Keratinocyte (primary cell): ENCODE data around the gene PGM1. TPM values are rescaled to one million over a fixed set of nuclear protein-coding genes. Genes with fewer than 3 reads are reported as not detected.

Experiments
- DNase-seq: peaks from one replicate; pipeline ENCODE4 v3.0.0-alpha.2; 2011; ENCODE audit warnings: low read depth, missing footprints, low spot score
- FAIRE-seq: peaks from 2 replicates; lab custom pipeline; 2011; peaks lifted over from hg19 to GRCh38; lab: Jason Lieb, UNC
- H2AFZ ChIP-seq: 2 replicates; pipeline ENCODE4 v1.6.0; 2012; ENCODE audit warnings: low read length, control low read depth, inconsistent platforms; ENCODE audit not compliant: control insufficient read depth
- H3K27ac ChIP-seq: 2 replicates; pipeline ENCODE4 v1.5.1; 2011; ENCODE audit warnings: low read length; ENCODE audit not compliant: control insufficient read depth, insufficient read depth
- H3K27me3 ChIP-seq: 3 replicates; pipeline ENCODE4 v1.6.0; 2011; ENCODE audit warnings: low read length; ENCODE audit not compliant: control insufficient read depth, insufficient read depth; ENCODE audit errors: extremely low read depth
- H3K36me3 ChIP-seq, 2 experiments: 2 replicates in 1 of 2; 3 replicates in 1 of 2; pipeline ENCODE4 v1.5.1; 2011; ENCODE audit warnings: low read length in 2 of 2, mild to moderate bottlenecking in 1 of 2; ENCODE audit not compliant: control insufficient read depth in 2 of 2, insufficient read depth in 2 of 2; ENCODE audit errors: extremely low read depth in 1 of 2
- H3K4me1 ChIP-seq: 3 replicates; pipeline ENCODE4 v1.5.1; 2011; ENCODE audit warnings: low read length; ENCODE audit not compliant: control insufficient read depth, insufficient read depth; ENCODE audit errors: extremely low read depth
- H3K4me2 ChIP-seq: 3 replicates; pipeline ENCODE4 v1.6.0; 2011; ENCODE audit warnings: low read depth, low read length; ENCODE audit not compliant: control insufficient read depth, insufficient read depth; ENCODE audit errors: extremely low read depth
- H3K4me3 ChIP-seq, 3 experiments: fragments of 200-600 bp in 1 of 3; sonication (generic) in 1 of 3; 2 replicates in 2 of 3; 3 replicates in 1 of 3; pipeline ENCODE4 v1.5.1; 2011 to 2016; ENCODE audit warnings: low read length in 3 of 3, mild to moderate bottlenecking in 3 of 3, control low read depth in 2 of 3, inconsistent platforms in 1 of 3, low read depth in 1 of 3, mixed read lengths in 1 of 3, mixed run types in 1 of 3, moderate library complexity in 1 of 3; ENCODE audit not compliant: control insufficient read depth in 2 of 3, insufficient read depth in 2 of 3; ENCODE audit errors: extremely low read depth in 1 of 3
- H3K79me2 ChIP-seq: 2 replicates; pipeline ENCODE4 v1.6.0; 2012; ENCODE audit warnings: low read length; ENCODE audit not compliant: control insufficient read depth, insufficient read depth
- H3K9ac ChIP-seq: 3 replicates; pipeline ENCODE4 v1.6.0; 2011; ENCODE audit warnings: low read length; ENCODE audit not compliant: control insufficient read depth, insufficient read depth; ENCODE audit errors: extremely low read depth
- H3K9me1 ChIP-seq: 3 replicates; pipeline ENCODE4 v1.6.0; 2011; ENCODE audit warnings: low read length; ENCODE audit not compliant: control insufficient read depth, insufficient read depth; ENCODE audit errors: extremely low read depth
- H3K9me3 ChIP-seq: 2 replicates; pipeline ENCODE4 v1.5.1; 2012; ENCODE audit warnings: low read depth, low read length; ENCODE audit not compliant: control insufficient read depth
- H4K20me1 ChIP-seq: 3 replicates; pipeline ENCODE4 v1.6.0; 2011; ENCODE audit warnings: low read length; ENCODE audit not compliant: control insufficient read depth, insufficient read depth; ENCODE audit errors: extremely low read depth
- EZH2 ChIP-seq: IDR thresholded peaks from one replicate; pipeline ENCODE4 v1.6.1; 2012; ENCODE audit warnings: inconsistent platforms, mild to moderate bottlenecking, low read length, moderate library complexity
- dilution Hi-C: fragments of 300-500 bp; cut with MboI; formaldehyde crosslinking; loops from one replicate; pipeline ENCODE4 v1.7.0; 2020; ENCODE audit warnings: low sequenced_read_pairs; ENCODE audit not compliant: extremely low pct_ligation_motif_present
- polyA plus RNA-seq, 5 experiments: library from polyadenylated mRNA; depleted of rRNA in 3 of 5; stranded (reverse) in 3 of 5; stranded (forward) in 1 of 5; unstranded in 1 of 5; fragments of >200 nt; gene quantifications; 1 replicate in 1 of 5; 2 replicates in 3 of 5; 3 replicates in 1 of 5; pipeline versions ENCODE4 v1.2.1 to v1.2.3, GENCODE V29; 2011 to 2012; ENCODE audit warnings: missing spikeins in 2 of 5, low read depth in 1 of 5, low replicate concordance in 1 of 5
- TF ChIP-seq, protein P1 (sequence below), 3 experiments: IDR thresholded peaks in 1 of 3; conservative IDR thresholded peaks in 1 of 3; optimal IDR thresholded peaks in 1 of 3; 2 replicates in 2 of 3; 3 replicates in 1 of 3; pipeline versions ENCODE3 to v1.5.1; 2011; ENCODE audit warnings: low read length in 3 of 3, mild to moderate bottlenecking in 3 of 3, moderate library complexity in 2 of 3, control low read depth in 1 of 3, inconsistent platforms in 1 of 3; ENCODE audit not compliant: insufficient read depth in 2 of 3; ENCODE audit errors: extremely low read depth in 1 of 3

PGM1 gene
- polyA plus RNA-seq, 1 donor (not counting 4 experiments of a cell fraction or from before 2014, with no cell fraction given): 38.9 TPM

DNA sequence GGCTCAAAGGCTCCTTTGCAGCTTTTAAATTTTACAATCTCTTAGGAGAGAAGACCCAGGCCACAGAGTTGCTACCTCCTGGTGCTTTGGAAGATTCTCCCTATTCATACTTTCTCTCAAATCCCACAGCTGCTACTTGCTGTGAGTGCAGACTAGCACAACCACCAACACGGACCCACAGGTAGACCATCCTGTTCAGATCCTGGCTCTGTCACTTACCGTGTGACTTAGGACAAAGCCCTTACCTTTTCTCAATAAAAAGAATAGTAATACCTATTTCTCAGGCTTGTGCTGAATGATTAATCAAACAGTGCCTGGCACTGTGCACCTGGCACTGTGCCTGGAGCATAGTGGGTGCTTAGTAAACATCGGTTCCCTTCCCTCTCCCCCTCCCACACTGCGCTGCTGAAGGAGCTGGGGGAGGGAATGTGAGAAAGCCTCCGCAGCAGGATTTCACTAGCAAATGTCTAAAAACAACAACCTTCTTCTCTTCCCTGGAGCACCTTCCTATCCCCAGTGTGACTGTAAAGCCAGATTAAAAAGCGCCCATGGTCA is 81.7 kb downstream of the PGM1 start:
- DNase-seq (no peak), FAIRE-seq (peak; percentile 34)
- Histone ChIP-seq H3K79me2 (no peaks in the 10 kb centered on the region), H3K9me3 (peaks cover 6% of the 10 kb centered on the region), H4K20me1 (no peaks in the 10 kb centered on the region), H3K4me3 (no peak overlapping the region), H3K9ac (no peak overlapping the region), H3K4me2 (no peak overlapping the region), H3K4me1 (peaks cover 6% of the 10 kb centered on the region), H2AFZ (no peak overlapping the region), H3K9me1 (no peaks in the 10 kb centered on the region), H3K27me3 (no peaks in the 10 kb centered on the region), H3K27ac (no peak overlapping the region), H3K36me3 (no peaks in the 10 kb centered on the region)
- dilution Hi-C loops: no loop called here
- no peak for TF ChIP-seq EZH2
- TF ChIP-seq, protein P1, sequence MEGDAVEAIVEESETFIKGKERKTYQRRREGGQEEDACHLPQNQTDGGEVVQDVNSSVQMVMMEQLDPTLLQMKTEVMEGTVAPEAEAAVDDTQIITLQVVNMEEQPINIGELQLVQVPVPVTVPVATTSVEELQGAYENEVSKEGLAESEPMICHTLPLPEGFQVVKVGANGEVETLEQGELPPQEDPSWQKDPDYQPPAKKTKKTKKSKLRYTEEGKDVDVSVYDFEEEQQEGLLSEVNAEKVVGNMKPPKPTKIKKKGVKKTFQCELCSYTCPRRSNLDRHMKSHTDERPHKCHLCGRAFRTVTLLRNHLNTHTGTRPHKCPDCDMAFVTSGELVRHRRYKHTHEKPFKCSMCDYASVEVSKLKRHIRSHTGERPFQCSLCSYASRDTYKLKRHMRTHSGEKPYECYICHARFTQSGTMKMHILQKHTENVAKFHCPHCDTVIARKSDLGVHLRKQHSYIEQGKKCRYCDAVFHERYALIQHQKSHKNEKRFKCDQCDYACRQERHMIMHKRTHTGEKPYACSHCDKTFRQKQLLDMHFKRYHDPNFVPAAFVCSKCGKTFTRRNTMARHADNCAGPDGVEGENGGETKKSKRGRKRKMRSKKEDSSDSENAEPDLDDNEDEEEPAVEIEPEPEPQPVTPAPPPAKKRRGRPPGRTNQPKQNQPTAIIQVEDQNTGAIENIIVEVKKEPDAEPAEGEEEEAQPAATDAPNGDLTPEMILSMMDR (optimal IDR thresholded peaks at IDR 0.05 in 1 of 3, IDR thresholded peaks at IDR 0.05 in 1 of 3, conservative IDR thresholded peaks at IDR 0.05 in 1 of 3; ENCODE audit: extremely low read depth in 1 of 3, insufficient read depth in 2 of 3, low read length in 3 of 3): no peak

DNA sequence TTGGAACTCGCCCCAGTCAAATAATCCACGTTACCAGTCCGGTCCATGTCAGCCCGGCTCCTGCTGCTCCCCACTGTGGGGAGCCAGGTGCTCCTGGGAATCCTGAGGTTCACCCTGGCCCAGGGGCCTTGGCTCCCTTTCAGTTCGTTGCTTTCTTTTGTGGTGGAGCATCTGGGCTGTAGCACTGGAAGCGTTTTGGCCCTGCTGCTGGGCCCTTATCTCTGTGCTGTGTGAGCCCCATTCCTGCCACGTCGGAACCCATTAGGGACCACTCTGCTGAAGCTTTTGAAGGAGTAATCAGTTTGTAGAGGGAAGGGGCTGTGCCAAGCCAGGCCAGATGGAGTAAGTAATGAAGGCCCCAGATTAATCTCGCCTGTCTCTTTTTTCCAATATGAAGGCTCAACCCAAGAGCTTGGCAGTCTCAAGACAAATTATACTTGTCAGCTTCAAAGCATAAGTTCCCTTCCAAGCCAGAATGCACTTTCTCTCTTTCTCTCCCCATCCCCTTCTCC is 82.3 kb downstream of the PGM1 start:
- Histone ChIP-seq H3K9ac (no peak overlapping the region), H3K27me3 (no peaks in the 10 kb centered on the region), H3K27ac (no peak overlapping the region), H3K9me3 (peaks cover 6% of the 10 kb centered on the region), H3K36me3 (no peaks in the 10 kb centered on the region), H3K79me2 (no peaks in the 10 kb centered on the region), H3K9me1 (no peaks in the 10 kb centered on the region), H2AFZ (no peak overlapping the region), H3K4me1 (peaks cover 4% of the 10 kb centered on the region), H3K4me3 (no peak overlapping the region), H3K4me2 (no peak overlapping the region), H4K20me1 (no peaks in the 10 kb centered on the region)
- FAIRE-seq: peak; percentile 23
- dilution Hi-C loops: no loop called here
- TF ChIP-seq EZH2: no peak
- TF ChIP-seq, protein P1 (optimal IDR thresholded peaks at IDR 0.05 in 1 of 3, IDR thresholded peaks at IDR 0.05 in 1 of 3, conservative IDR thresholded peaks at IDR 0.05 in 1 of 3; ENCODE audit: extremely low read depth in 1 of 3, insufficient read depth in 2 of 3, low read length in 3 of 3): no peak
- no peak for DNase-seq
